A673 (cell line): Measurements from ENCODE around the gene ZNF385B. TPM values are rescaled to one million over a fixed set of nuclear protein-coding genes. Genes with fewer than 3 reads are reported as not detected.

Experiments
- BruUV-seq: library from RNA; stranded (reverse); fragments of 400-500 nt; replicated peaks from 2 replicates; lab custom pipeline; 2021; lab: Mats Ljungman, UMichigan
- CTCF ChIA-PET: fragments of 300-600 bp; sonication (Branson Sonifier 250); formaldehyde crosslinking; loops from one replicate; lab custom pipeline; 2022; ENCODE audit warnings: antibody characterized with exemption; lab: Charles Lee
- POLR2A ChIA-PET: fragments of 300-600 bp; sonication (Branson Sonifier 250); formaldehyde crosslinking; loops from one replicate; lab custom pipeline; 2022; ENCODE audit warnings: antibody characterized with exemption; ENCODE audit not compliant: low non-redundant PET; lab: Charles Lee
- DNase-seq: peaks from one replicate; pipeline ENCODE4 v3.0.0-alpha.2; 2015; ENCODE audit warnings: low spot score
- H3K27ac ChIP-seq: fragments of 200-600 bp; sonication (generic); 2 replicates; pipeline ENCODE4 v1.5.1; 2016; ENCODE audit warnings: mixed run types, low read depth, mild to moderate bottlenecking, mixed read lengths, antibody characterized with exemption, low read length; ENCODE audit not compliant: poor library complexity, severe bottlenecking
- H3K27me3 ChIP-seq: fragments of 200-600 bp; sonication (generic); replicated peaks from 2 replicates; pipeline ENCODE4 v1.6.1; 2017; ENCODE audit warnings: mixed run types, low read depth, mild to moderate bottlenecking, mixed read lengths, antibody characterized with exemption, low read length; ENCODE audit not compliant: insufficient read depth, poor library complexity
- H3K36me3 ChIP-seq: fragments of 200-600 bp; sonication (generic); 2 replicates; pipeline ENCODE4 v1.6.1; 2016; ENCODE audit warnings: mixed run types, mild to moderate bottlenecking, mixed read lengths, antibody characterized with exemption, low read length; ENCODE audit not compliant: insufficient read depth, poor library complexity, severe bottlenecking
- H3K4me1 ChIP-seq: fragments of 200-600 bp; sonication (generic); 2 replicates; pipeline ENCODE4 v1.6.1; 2017; ENCODE audit warnings: mixed run types, mild to moderate bottlenecking, mixed read lengths, antibody characterized with exemption, low read length; ENCODE audit not compliant: insufficient read depth, poor library complexity, severe bottlenecking
- H3K4me3 ChIP-seq: fragments of 200-600 bp; sonication (generic); 2 replicates; pipeline ENCODE4 v1.5.1; 2016; ENCODE audit warnings: low read depth, mixed run types, mild to moderate bottlenecking, mixed read lengths, low read length; ENCODE audit not compliant: poor library complexity, severe bottlenecking
- H3K9me3 ChIP-seq: fragments of 200-600 bp; sonication (generic); 2 replicates; pipeline ENCODE4 v1.6.1; 2016; ENCODE audit warnings: mixed run types, low read depth, mild to moderate bottlenecking, mixed read lengths, antibody characterized with exemption, low read length; ENCODE audit not compliant: poor library complexity, severe bottlenecking
- EZH2 ChIP-seq: fragments of 200-600 bp; sonication (generic); IDR thresholded peaks from 2 replicates; pipeline ENCODE4 v1.6.1; 2017; ENCODE audit warnings: borderline replicate concordance, low read depth, mild to moderate bottlenecking, mixed read lengths, antibody characterized with exemption, low read length; ENCODE audit not compliant: poor library complexity, severe bottlenecking
- intact Hi-C: fragments of 100-400 bp; cut with micrococcal nuclease; formaldehyde crosslinking; loops from one replicate; pipeline ENCODE4 v1.10.0; 2022; ENCODE audit not compliant: unreplicated experiment
- total RNA-seq: library from RNA; stranded (reverse); gene quantifications from 2 replicates; pipeline ENCODE4 v1.2.3, GENCODE V29; 2021
- TF ChIP-seq, protein P1 (sequence below): fragments of 300-800, 200-600 bp; sonication (generic); conservative IDR thresholded peaks from 2 replicates; pipeline ENCODE4 v1.5.1; 2017; ENCODE audit warnings: low read depth, mild to moderate bottlenecking, antibody characterized with exemption, low read length, moderate library complexity, mixed read lengths

The ZNF385B gene
- total RNA-seq, 1 experiment from 2014 or later: not detected

DNA sequence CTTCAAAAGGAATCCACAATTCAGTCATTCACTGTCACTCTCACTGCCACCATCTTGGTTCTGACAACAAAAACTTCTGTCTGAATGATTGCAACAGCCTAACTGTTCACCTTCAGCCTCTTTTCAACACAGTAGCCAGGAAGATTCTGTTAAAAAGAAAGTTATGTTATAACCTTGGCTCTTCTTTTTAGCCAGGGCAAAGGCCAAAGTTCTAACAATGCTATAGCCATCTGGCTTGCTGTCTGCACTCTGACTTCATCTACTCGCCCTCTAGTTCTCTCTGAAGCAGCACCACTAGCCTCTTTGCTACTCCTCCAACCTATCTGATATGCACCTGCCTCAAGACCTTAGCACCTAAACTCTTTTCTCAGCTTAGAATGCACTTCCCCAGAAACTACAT lies 158.5 kb downstream of the ZNF385B start:
- Histone ChIP-seq H3K36me3 (no peaks in the 10 kb centered on the region), H3K4me1 (no peaks in the 10 kb centered on the region), H3K9me3 (no peaks in the 10 kb centered on the region), H3K27ac (no peak overlapping the region), H3K4me3 (no peak overlapping the region), H3K27me3 (no peaks in the 10 kb centered on the region)
- TF ChIP-seq, protein P1, sequence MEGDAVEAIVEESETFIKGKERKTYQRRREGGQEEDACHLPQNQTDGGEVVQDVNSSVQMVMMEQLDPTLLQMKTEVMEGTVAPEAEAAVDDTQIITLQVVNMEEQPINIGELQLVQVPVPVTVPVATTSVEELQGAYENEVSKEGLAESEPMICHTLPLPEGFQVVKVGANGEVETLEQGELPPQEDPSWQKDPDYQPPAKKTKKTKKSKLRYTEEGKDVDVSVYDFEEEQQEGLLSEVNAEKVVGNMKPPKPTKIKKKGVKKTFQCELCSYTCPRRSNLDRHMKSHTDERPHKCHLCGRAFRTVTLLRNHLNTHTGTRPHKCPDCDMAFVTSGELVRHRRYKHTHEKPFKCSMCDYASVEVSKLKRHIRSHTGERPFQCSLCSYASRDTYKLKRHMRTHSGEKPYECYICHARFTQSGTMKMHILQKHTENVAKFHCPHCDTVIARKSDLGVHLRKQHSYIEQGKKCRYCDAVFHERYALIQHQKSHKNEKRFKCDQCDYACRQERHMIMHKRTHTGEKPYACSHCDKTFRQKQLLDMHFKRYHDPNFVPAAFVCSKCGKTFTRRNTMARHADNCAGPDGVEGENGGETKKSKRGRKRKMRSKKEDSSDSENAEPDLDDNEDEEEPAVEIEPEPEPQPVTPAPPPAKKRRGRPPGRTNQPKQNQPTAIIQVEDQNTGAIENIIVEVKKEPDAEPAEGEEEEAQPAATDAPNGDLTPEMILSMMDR: no peak
- no peak for TF ChIP-seq EZH2
- intact Hi-C loops: no loop called here
- POLR2A ChIA-PET: no interaction called here
- no peak for DNase-seq
- CTCF ChIA-PET: no interaction called here
- no TSS peak for BruUV-seq

GRCh38 chr2:179701524-179702110 lies 159.8 kb downstream of the ZNF385B start:
- POLR2A ChIA-PET: no interaction called here
- no peaks in the 10 kb centered on the region for H3K4me1 ChIP-seq
- BruUV-seq: no TSS peak
- TF ChIP-seq EZH2: no peak
- TF ChIP-seq, protein P1: no peak
- DNase-seq: no peak
- no peaks in the 10 kb centered on the region for H3K27me3 ChIP-seq
- CTCF ChIA-PET: no interaction called here
- no peaks in the 10 kb centered on the region for H3K36me3 ChIP-seq
- intact Hi-C loops: no loop called here
- no peaks in the 10 kb centered on the region for H3K9me3 ChIP-seq
- no peak overlapping the region for H3K4me3 ChIP-seq
- no peak overlapping the region for H3K27ac ChIP-seq

GRCh38 chr2:179695486-179695885 lies 165.9 kb downstream of the ZNF385B start:
- no peak for TF ChIP-seq EZH2
- TF ChIP-seq, protein P1: no peak
- POLR2A ChIA-PET: no interaction called here
- Histone ChIP-seq H3K4me1 (no peaks in the 10 kb centered on the region), H3K9me3 (no peaks in the 10 kb centered on the region), H3K4me3 (no peak overlapping the region), H3K36me3 (no peaks in the 10 kb centered on the region), H3K27ac (no peak overlapping the region), H3K27me3 (no peaks in the 10 kb centered on the region)
- no peak for DNase-seq
- intact Hi-C loops: no loop called here
- no TSS peak for BruUV-seq
- CTCF ChIA-PET: no interaction called here
